Gastroesophageal sphincter (tissue), 3 donors: Measurements from ENCODE around the gene EIF3CL.
"Not testable (repeated sequence)": the region's sequence is repeated elsewhere in the genome, so short reads cannot be mapped to it uniquely, and the experiment has no call there.

ENCODE experiments used
- CTCF ChIP-seq, 4 experiments: fragments of 200-600 bp in 2 of 4; fragments of 450-650 bp in 2 of 4; sonication (generic) in 1 of 4; IDR thresholded peaks; one replicate each; pipeline ENCODE4 v1.5.1; 2017 to 2019; ENCODE audit warnings: antibody characterized with exemption in 4 of 4, mild to moderate bottlenecking in 2 of 4, moderate library complexity in 2 of 4
- EP300 ChIP-seq: sonication (generic); formaldehyde crosslinking; IDR thresholded peaks from one replicate; pipeline ENCODE4 v1.6.1; 2017; ENCODE audit warnings: antibody characterized with exemption, mild to moderate bottlenecking
- POLR2A ChIP-seq, 2 donors: fragments of 450-650 bp; IDR thresholded peaks; one replicate each; pipeline ENCODE4 v1.6.1; 2017; ENCODE audit warnings: antibody characterized with exemption in 2 of 2, mild to moderate bottlenecking in 2 of 2, moderate library complexity in 1 of 2
- POLR2AphosphoS5 ChIP-seq: sonication (generic); formaldehyde crosslinking; IDR thresholded peaks from one replicate; pipeline ENCODE4 v1.6.1; 2017; ENCODE audit warnings: antibody characterized with exemption

- not testable (repeated sequence) for TF ChIP-seq CTCF (IDR thresholded peaks at IDR 0.05); EP300; POLR2AphosphoS5; POLR2A (IDR thresholded peaks at IDR 0.05)
These were observed 10.9 kb upstream of the EIF3CL start for GRCh38 chr16:28414530-28414929.
